Tibial nerve (tissue), 3 donors: ENCODE results near the gene TIMM13.

ENCODE experiments used
- POLR2A ChIP-seq, 2 donors: fragments of 450-650 bp; IDR thresholded peaks; one replicate each; pipeline ENCODE4 v1.6.1; 2017; ENCODE audit warnings: antibody characterized with exemption in 2 of 2, mild to moderate bottlenecking in 2 of 2, moderate library complexity in 2 of 2
- TF ChIP-seq, protein P1 (sequence below), 5 experiments: fragments of 200-600 bp in 3 of 5; fragments of 450-650 bp in 2 of 5; sonication (generic) in 3 of 5; IDR thresholded peaks; one replicate each; pipeline ENCODE4 v1.5.1; 2016 to 2019; ENCODE audit warnings: antibody characterized with exemption in 5 of 5, mild to moderate bottlenecking in 3 of 5, moderate library complexity in 2 of 5

DNA sequence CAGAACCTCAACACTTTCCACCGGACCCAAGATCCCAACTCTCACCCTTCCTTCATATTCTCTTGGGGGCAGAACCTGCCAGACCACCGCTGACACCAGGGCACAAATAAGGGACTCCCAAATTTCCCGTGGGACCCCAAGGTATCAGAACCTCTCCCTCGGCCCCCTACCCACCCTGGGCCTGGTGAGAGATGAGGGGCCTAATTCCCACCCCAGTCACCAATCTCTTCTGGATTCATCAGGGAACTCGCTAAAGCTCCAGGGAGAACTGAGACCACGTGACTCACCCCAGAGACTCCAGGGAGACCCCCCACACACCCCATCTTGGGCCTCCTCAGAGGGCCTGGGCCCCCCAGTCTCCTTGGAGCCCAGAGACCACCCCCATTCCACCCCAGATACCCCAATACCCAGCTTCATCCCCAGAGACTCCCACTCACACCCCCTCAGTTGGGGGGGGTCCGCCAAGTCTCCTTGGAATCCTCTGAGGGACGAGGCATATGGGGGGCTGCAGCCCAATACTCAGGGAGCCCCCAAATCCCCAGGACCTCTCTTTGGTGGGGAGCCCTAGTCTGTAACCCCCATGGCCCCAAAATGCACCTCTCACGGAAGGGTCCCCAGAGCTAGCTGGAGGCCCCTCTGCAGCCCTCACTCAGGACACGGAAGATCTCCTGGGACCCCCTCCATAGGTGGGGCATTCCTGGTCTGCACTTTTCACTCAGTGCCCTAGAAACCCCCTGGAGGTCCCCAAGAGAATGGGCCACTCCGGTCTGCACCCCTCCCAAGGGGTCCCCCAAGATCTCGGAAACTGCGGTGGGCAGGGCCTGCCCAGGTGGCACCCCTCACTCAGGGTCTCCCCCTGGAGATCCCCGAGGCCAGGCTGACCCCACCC lies 27.8 kb upstream of the TIMM13 start:
- TF ChIP-seq POLR2A (IDR thresholded peaks at IDR 0.05), result no peak
- TF ChIP-seq, protein P1, sequence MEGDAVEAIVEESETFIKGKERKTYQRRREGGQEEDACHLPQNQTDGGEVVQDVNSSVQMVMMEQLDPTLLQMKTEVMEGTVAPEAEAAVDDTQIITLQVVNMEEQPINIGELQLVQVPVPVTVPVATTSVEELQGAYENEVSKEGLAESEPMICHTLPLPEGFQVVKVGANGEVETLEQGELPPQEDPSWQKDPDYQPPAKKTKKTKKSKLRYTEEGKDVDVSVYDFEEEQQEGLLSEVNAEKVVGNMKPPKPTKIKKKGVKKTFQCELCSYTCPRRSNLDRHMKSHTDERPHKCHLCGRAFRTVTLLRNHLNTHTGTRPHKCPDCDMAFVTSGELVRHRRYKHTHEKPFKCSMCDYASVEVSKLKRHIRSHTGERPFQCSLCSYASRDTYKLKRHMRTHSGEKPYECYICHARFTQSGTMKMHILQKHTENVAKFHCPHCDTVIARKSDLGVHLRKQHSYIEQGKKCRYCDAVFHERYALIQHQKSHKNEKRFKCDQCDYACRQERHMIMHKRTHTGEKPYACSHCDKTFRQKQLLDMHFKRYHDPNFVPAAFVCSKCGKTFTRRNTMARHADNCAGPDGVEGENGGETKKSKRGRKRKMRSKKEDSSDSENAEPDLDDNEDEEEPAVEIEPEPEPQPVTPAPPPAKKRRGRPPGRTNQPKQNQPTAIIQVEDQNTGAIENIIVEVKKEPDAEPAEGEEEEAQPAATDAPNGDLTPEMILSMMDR (IDR thresholded peaks at IDR 0.05), result no peak
